Smooth muscle cell (in vitro differentiated cells): ENCODE measurements around the gene PCDH9. TPM values are rescaled to one million over a fixed set of nuclear protein-coding genes. Genes with fewer than 3 reads are reported as not detected.

ENCODE experiments used
- DNase-seq: peaks from one replicate; lab custom pipeline; 2025; ENCODE audit not compliant: unreplicated experiment; lab: John Stamatoyannopoulos, UW
- H2AFZ ChIP-seq: fragments of 200-600 bp; sonication (generic); 2 replicates; pipeline ENCODE4 v1.6.0; 2016; ENCODE audit warnings: antibody characterized with exemption, low read depth, mild to moderate bottlenecking
- H3F3A ChIP-seq: fragments of 200-600 bp; sonication (generic); 2 replicates; pipeline ENCODE4 v1.6.0; 2017; ENCODE audit warnings: antibody characterized with exemption, low read depth
- H3K27ac ChIP-seq: fragments of 200-600 bp; sonication (generic); 2 replicates; pipeline ENCODE4 v1.5.1; 2016; ENCODE audit warnings: low read depth, mild to moderate bottlenecking
- H3K27me3 ChIP-seq: fragments of 200-600 bp; sonication (generic); 2 replicates; pipeline ENCODE4 v1.6.1; 2016; ENCODE audit warnings: low read depth, mild to moderate bottlenecking
- H3K36me3 ChIP-seq: fragments of 200-600 bp; sonication (generic); 2 replicates; pipeline ENCODE4 v1.5.1; 2016; ENCODE audit warnings: low read depth
- H3K4me1 ChIP-seq: fragments of 200-600 bp; sonication (generic); 2 replicates; pipeline ENCODE4 v1.5.1; 2016; ENCODE audit warnings: low read depth
- H3K4me2 ChIP-seq: fragments of 200-600 bp; sonication (generic); 2 replicates; pipeline ENCODE4 v1.6.0; 2016; ENCODE audit warnings: mild to moderate bottlenecking
- H3K4me3 ChIP-seq: fragments of 200-600 bp; sonication (generic); 2 replicates; pipeline ENCODE4 v1.5.1; 2016; ENCODE audit warnings: mild to moderate bottlenecking
- H3K79me2 ChIP-seq: fragments of 200-600 bp; sonication (generic); 2 replicates; pipeline ENCODE4 v1.6.0; 2016; ENCODE audit warnings: low read depth, mild to moderate bottlenecking
- H3K9ac ChIP-seq: fragments of 200-600 bp; sonication (generic); 2 replicates; pipeline ENCODE4 v1.6.0; 2016; ENCODE audit warnings: low read depth
- H3K9me3 ChIP-seq: fragments of 200-600 bp; sonication (generic); replicated peaks from 2 replicates; pipeline ENCODE4 v1.5.1; 2016; ENCODE audit warnings: low read depth
- H4K20me1 ChIP-seq: fragments of 200-600 bp; sonication (generic); 2 replicates; pipeline ENCODE4 v1.6.0; 2016; ENCODE audit warnings: low read depth
- CTCF ChIP-seq: fragments of 200-600 bp; sonication (generic); IDR thresholded peaks from 2 replicates; pipeline ENCODE4 v1.5.1; 2017; ENCODE audit warnings: borderline replicate concordance, mild to moderate bottlenecking, antibody characterized with exemption; ENCODE audit not compliant: insufficient read depth, poor library complexity, severe bottlenecking
- WGBS: methylation state at CpG from one replicate; pipeline ENCODE4 v1.1.7; 2016; ENCODE audit warnings: low lambda C conversion rate; 5-methylcytosine and 5-hydroxymethylcytosine counted together
- polyA plus RNA-seq: library from polyadenylated mRNA; unstranded; fragments of >200 nt; fragmentation: Nextera tagmentation; extraction: Ambion mirVana; gene quantifications from 2 replicates; pipeline ENCODE4 v1.2.1, GENCODE V29; 2016
- total RNA-seq: library from RNA; depleted of rRNA; stranded (reverse); fragments of >200 nt; gene quantifications from 2 replicates; pipeline ENCODE4 v1.2.3, GENCODE V29; 2014

PCDH9 gene
- total and polyA plus RNA-seq, 2 experiments from 2014 or later: 0.65 to 1.9 TPM

DNA sequence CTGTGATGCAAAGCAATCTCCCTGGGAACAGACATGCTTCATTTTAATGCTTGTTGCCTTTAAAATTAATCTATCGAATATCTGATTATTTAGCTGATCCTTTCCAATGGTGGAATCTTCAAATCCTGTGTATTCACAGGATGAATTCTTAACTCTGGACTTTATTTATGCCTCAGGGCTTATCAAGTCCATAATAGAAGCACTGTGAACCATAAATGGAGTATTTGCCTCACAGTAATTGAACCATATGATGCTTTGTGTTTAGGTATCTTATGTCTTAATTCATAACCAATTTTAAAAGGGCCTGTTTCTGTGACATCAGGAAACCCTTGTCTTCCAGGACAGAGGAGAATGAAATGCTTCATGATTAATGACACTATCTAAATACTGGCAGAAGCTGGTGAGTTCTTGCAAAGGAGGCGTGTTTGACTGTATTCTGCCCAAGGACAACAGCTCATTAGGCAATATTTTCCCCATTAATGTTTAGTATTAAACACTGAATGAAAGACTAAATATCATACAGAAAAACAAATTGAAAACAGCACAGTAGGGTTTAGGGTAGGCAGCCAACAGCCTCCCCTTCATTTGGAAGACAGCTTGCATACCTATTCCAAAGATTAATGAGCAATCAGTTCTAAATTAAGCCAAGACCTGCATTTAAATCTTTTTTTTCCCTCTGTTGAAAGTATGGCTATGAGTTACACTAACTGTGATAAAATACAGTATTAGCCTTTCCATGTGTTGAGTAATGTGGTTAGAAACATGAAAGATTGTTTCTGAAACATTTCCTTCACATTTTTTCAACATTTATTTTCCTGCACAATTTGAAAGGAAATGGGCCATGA, 709.4 kb downstream of the PCDH9 start:
- no peaks in the 10 kb centered on the region for H3K4me1 ChIP-seq
- H3K4me3 ChIP-seq: no peak overlapping the region
- no peak overlapping the region for H3K27ac ChIP-seq
- WGBS: 89% methylated on average over 2 of the region's 2 CpGs
- no peak overlapping the region for H3K9ac ChIP-seq
- H3K4me2 ChIP-seq: no peak overlapping the region
- no peaks in the 10 kb centered on the region for H3K79me2 ChIP-seq
- no peak overlapping the region for H2AFZ ChIP-seq
- no peaks in the 10 kb centered on the region for H3F3A ChIP-seq
- H3K36me3 ChIP-seq: no peaks in the 10 kb centered on the region
- DNase-seq: no peak
- H3K9me3 ChIP-seq: no peaks in the 10 kb centered on the region
- H3K27me3 ChIP-seq: no peaks in the 10 kb centered on the region
- no peak for TF ChIP-seq CTCF
- no peaks in the 10 kb centered on the region for H4K20me1 ChIP-seq

- Histone ChIP-seq H4K20me1 (no peaks in the 10 kb centered on the region), H3K9ac (no peak overlapping the region), H3F3A (no peaks in the 10 kb centered on the region), H3K36me3 (no peaks in the 10 kb centered on the region), H3K79me2 (no peaks in the 10 kb centered on the region), H2AFZ (peak overlapping the region; percentile 40), H3K27me3 (no peaks in the 10 kb centered on the region), H3K9me3 (no peaks in the 10 kb centered on the region), H3K27ac (no peak overlapping the region), H3K4me2 (peak overlapping the region; percentile 48), H3K4me3 (no peak overlapping the region), H3K4me1 (no peaks in the 10 kb centered on the region)
- no peak for TF ChIP-seq CTCF
- no peak for DNase-seq
- WGBS: 35% methylated on average over 4 of the region's 4 CpGs
Measured at GRCh38 chr13:66519259-66519658, 710.9 kb downstream of the PCDH9 start.

- Histone ChIP-seq H3K4me2 (no peak overlapping the region), H3F3A (no peaks in the 10 kb centered on the region), H3K9me3 (no peaks in the 10 kb centered on the region), H3K27ac (no peak overlapping the region), H3K79me2 (no peaks in the 10 kb centered on the region), H4K20me1 (no peaks in the 10 kb centered on the region), H3K27me3 (no peaks in the 10 kb centered on the region), H3K4me1 (no peaks in the 10 kb centered on the region), H3K4me3 (no peak overlapping the region), H3K36me3 (no peaks in the 10 kb centered on the region), H2AFZ (no peak overlapping the region), H3K9ac (no peak overlapping the region)
- DNase-seq: no peak
- WGBS: 98% methylated on average over 2 of the region's 2 CpGs
- TF ChIP-seq CTCF: no peak
Measured at GRCh38 chr13:66518068-66518467, 712.1 kb downstream of the PCDH9 start.

DNA sequence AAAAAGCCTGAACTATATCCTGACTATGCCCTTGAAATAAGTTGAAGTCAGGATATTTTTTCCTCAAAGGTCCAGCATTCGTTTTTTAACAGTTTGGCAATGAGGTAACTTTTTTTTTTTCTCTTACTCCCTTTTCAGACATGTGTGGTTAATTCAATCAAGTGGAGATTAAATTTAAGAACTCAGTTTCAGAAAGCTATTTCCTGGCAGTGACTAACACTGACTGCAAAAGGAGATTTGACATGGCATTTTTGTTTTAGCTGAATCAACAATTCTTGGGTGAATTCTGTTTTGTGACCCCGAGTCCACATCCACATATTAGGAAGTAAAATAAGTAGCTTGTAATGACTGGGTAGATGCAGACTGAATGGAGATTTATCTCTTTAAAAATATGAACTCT, 716.4 kb downstream of the PCDH9 start:
- no peaks in the 10 kb centered on the region for H3K9me3 ChIP-seq
- WGBS: 22% methylated on average over 2 of the region's 2 CpGs
- peak overlapping the region; percentile 19 for H3K4me2 ChIP-seq
- H3K9ac ChIP-seq: no peak overlapping the region
- H3K27ac ChIP-seq: no peak overlapping the region
- H2AFZ ChIP-seq: no peak overlapping the region
- H3K79me2 ChIP-seq: no peaks in the 10 kb centered on the region
- no peak for DNase-seq
- no peaks in the 10 kb centered on the region for H4K20me1 ChIP-seq
- H3K36me3 ChIP-seq: no peaks in the 10 kb centered on the region
- H3F3A ChIP-seq: no peaks in the 10 kb centered on the region
- H3K27me3 ChIP-seq: no peaks in the 10 kb centered on the region
- no peak overlapping the region for H3K4me3 ChIP-seq
- TF ChIP-seq CTCF: no peak
- no peaks in the 10 kb centered on the region for H3K4me1 ChIP-seq
